ENCODE results near the gene HTR3B.

Gene HTR3B

DNA sequence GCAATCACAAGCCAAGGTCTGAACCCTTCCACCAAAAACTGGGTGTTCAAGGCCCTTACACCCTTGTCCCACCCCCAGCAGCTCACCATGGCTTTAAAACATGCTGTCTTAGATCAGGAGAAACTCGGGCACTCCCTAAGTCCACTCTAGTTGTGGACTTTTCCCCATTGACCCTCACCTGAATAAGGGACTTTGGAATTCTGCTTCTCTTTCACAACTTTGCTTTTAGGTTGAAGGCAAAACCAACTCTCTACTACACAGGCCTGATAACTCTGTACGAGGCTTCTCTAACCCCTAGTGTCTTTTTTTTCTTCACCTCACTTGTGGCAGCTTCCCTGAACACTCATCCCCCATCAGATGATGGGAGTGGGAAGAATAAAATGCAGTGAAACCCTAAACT lies 85.3 kb downstream of the HTR3B start:
- DNase-seq = no peak
- Mint-ChIP-seq H3K27ac (no peak overlapping the region), H3K4me1 (no peaks in the 10 kb centered on the region), H3K27me3 (peaks cover 54% of the 10 kb centered on the region), H3K9me3 (no peaks in the 10 kb centered on the region), H3K4me3 (no peak overlapping the region)
- ATAC-seq = no peak

DNA sequence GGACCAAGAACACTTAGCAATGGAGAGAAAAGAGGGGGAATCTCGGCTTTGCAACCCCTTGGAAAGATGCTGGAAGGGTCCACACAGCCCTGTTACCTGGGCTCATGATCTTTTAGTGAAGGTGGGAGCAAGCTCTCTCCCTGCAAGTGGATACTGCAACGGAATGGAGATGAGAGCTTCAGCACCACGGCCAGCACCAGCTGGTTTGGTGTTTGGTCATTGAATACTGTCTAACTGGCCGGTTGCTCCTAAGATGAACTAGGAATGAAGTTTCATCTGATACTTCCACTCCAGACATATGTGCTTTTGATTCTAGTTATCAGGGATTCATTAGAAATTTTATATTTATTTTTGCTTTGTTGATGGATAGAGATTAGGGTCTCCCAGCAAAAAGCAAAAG lies 86.6 kb downstream of the HTR3B start:
- ATAC-seq (no peak), DNase-seq (no peak)
- Mint-ChIP-seq H3K9me3 (no peaks in the 10 kb centered on the region), H3K27ac (no peak overlapping the region), H3K4me3 (no peak overlapping the region), H3K4me1 (no peaks in the 10 kb centered on the region), H3K27me3 (peaks cover 56% of the 10 kb centered on the region)

DNA sequence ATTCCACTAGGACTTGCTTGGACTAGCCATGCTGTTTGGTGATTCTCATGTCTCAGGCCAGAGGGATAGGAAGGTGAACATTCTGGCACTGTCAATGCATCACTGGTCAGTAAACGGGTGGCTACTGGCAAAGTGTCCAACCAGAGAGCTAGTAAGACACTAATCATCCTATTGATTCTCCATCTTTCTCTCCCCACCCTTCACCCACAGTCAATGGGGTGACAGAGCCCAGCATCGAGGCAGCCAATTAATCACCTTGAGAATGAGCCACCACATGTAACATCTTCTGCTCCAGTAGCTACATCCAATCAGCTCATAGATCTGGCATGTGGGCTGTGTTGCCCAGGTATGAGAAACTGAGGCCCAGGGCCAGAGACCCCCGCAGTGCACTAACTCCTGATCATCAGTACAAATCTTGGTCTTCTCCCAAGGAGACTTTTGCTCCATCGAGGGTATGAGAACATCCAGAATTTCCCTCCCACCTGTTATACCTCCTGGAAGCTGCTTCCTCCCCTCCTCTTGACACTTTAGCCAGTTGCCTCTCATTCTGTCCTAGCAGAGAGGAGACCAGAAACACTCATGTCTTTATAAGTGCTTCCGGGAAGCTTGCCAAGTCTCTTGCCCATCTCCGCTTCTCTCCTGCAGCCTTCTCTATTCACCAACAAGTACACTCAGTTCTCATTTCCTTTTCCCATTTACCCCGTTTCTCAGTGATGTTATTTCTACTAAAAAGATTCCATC lies 87.3 kb downstream of the HTR3B start:
- ATAC-seq (no peak), DNase-seq (no peak)
- H3K4me3 Mint-ChIP-seq = no peak overlapping the region
- no peaks in the 10 kb centered on the region for H3K9me3 Mint-ChIP-seq
- H3K27ac Mint-ChIP-seq = no peak overlapping the region
- H3K27me3 Mint-ChIP-seq = peaks cover 56% of the 10 kb centered on the region
- no peaks in the 10 kb centered on the region for H3K4me1 Mint-ChIP-seq

DNA sequence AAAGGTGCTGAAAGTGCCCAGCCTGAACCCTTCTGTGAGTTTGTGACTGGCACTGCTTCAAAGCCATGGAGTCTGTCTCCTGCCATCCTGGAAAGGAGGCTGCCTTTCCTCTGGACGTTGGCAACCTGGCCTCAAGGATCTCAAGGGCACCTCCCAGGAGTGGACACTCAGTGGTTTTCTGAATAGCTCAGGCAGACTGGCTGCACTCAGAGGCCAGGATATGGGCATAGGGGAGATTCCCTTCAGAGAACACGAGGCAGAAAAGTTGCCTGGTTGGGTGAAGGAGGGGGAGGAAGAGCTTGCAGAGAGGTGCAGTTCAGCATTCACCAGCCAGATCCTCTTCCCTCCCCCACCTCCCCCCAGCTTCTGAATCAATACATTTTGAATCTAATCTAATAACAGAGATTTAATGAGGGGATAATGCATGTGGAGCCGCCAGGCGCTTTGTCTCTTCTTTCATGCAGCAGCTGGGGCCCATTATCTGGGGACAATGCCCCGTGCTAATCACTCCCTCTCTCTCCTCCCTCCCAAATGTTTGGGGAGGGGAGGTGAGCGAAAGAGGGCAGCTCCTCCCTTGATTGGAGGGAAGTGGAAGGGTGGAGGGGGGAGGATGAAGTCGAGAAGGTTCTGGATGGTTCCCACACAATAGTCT lies 88.0 kb downstream of the HTR3B start:
- ATAC-seq = no peak
- no peaks in the 10 kb centered on the region for H3K9me3 Mint-ChIP-seq
- H3K4me3 Mint-ChIP-seq = no peak overlapping the region
- DNase-seq = no peak
- H3K4me1 Mint-ChIP-seq = no peaks in the 10 kb centered on the region
- H3K27me3 Mint-ChIP-seq = peaks cover 56% of the 10 kb centered on the region
- H3K27ac Mint-ChIP-seq = no peak overlapping the region

DNA sequence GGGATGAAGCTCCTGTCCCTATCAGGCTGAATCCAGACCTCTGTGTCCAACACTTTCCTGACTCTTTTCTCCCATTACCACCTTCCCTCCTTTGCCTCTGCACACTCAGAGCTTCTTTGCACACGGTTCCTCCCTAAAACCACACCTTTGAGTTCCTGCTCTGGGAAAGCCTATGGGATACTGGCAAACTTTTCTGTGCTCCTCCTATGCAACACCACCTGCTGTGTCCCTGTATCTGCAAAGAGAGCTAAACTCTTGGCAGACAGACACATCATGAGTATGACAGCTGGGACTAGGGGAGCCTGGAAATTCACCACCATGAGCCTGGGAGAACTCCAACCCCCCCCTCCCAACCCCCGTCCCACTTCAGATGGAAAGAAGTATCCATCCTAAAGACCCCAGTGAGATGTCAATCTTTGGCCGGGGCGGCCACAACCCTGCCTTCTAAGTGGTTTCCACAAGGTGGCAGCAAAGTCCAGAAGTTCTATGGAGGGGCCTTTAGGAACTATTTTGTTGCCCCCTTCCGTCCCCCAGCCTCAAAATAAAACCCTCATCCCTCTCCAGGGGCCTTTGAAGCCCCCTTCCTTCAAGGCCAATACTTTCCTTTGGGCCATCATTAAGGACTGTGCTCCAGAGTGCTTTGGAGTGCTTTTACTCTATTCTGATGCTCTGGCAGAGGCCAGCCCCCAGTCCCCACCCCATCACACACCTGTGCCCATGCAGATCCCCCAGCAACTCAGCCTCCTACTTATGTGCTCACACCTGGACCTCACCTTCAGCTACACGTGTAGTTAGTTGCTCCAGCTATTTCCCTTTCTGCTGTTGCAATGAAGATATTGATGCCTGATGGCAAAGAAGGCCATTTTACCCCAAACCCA lies 89.7 kb downstream of the HTR3B start:
- Mint-ChIP-seq H3K27ac (no peak overlapping the region), H3K4me3 (no peak overlapping the region), H3K4me1 (no peaks in the 10 kb centered on the region), H3K27me3 (peaks cover 56% of the 10 kb centered on the region), H3K9me3 (no peaks in the 10 kb centered on the region)
- DNase-seq (peak; percentile 18 to 21), ATAC-seq (no peak)

Data from stimulated activated naive CD8-positive, alpha-beta T cell treated with anti-CD3 and anti-CD28 coated beads, Interleukin-15, amount 100 ng/mL, for 72 hours (primary cell).